ENCODE data around the gene ELMO3. TPM values are rescaled to one million over a fixed set of nuclear protein-coding genes. Genes with fewer than 3 reads are reported as not detected.

ELMO3 gene
- polyA plus RNA-seq, 1 donor from 2014 or later, result 2.2 TPM

- TF ChIP-seq EP300 (conservative IDR thresholded peaks at IDR 0.05; ENCODE audit: poor library complexity, severe bottlenecking) (no peak), EZH2 (IDR thresholded peaks at IDR 0.05; ENCODE audit: borderline replicate concordance, insufficient read depth, low read length, poor library complexity, severe bottlenecking) (no peak), SMC3 (conservative IDR thresholded peaks at IDR 0.05; ENCODE audit: poor library complexity) (no peak)
- no peaks in the 10 kb centered on the region for H3F3A ChIP-seq (ENCODE audit: insufficient read depth, low read length, poor library complexity, severe bottlenecking)
- H3K4me2 ChIP-seq (ENCODE audit: low read length), result no peak within 1 kb of the TSS
- no peaks in the 10 kb centered on the region for H3K9me3 ChIP-seq (ENCODE audit: low read length)
- no peaks in the 10 kb centered on the region for H3K36me3 ChIP-seq (ENCODE audit: insufficient read depth, low read length)
- H3K9ac ChIP-seq (ENCODE audit: low read length), result no peak within 1 kb of the TSS
- H3K4me3 ChIP-seq (ENCODE audit: low read length), result no peak within 1 kb of the TSS
- H3K27ac ChIP-seq (ENCODE audit: low read length), result no peak within 1 kb of the TSS
- H4K20me1 ChIP-seq (ENCODE audit: insufficient read depth), result no peaks in the 10 kb centered on the region
- H3K27me3 ChIP-seq (ENCODE audit: insufficient read depth, low read depth, low read length), result no peaks in the 10 kb centered on the region
- no peaks in the 10 kb centered on the region for H3K9me2 ChIP-seq (ENCODE audit: insufficient read depth, low read length)
- H2AFZ ChIP-seq (ENCODE audit: low read depth, low read length), result no peak within 1 kb of the TSS
- peaks cover 15% of the 10 kb centered on the region for H3K79me2 ChIP-seq (replicated peaks; ENCODE audit: insufficient read depth, low read length)
Observed at GRCh38 chr16:67190041-67190440, 8.9 kb upstream of the ELMO3 start, which contains the start of gene EXOC3L1. Gene EXOC3L1 (minus strand): TSS chr16:67190136. CDS start chr16:67189676, 460 bp downstream.

GRCh38 chr16:67190448-67191399, 8.2 kb upstream of the ELMO3 start:
- Histone ChIP-seq H3K9ac (ENCODE audit: low read length) (no peak overlapping the region), H3K9me2 (ENCODE audit: insufficient read depth, low read length) (no peaks in the 10 kb centered on the region), H3K9me3 (ENCODE audit: low read length) (no peaks in the 10 kb centered on the region), H2AFZ (ENCODE audit: low read depth, low read length) (no peak overlapping the region), H4K20me1 (ENCODE audit: insufficient read depth) (no peaks in the 10 kb centered on the region), H3K27ac (ENCODE audit: low read length) (no peak overlapping the region), H3K27me3 (ENCODE audit: insufficient read depth, low read depth, low read length) (no peaks in the 10 kb centered on the region), H3K4me3 (ENCODE audit: low read length) (no peak overlapping the region), H3K79me2 (replicated peaks; ENCODE audit: insufficient read depth, low read length) (peaks cover 15% of the 10 kb centered on the region), H3F3A (ENCODE audit: insufficient read depth, low read length, poor library complexity, severe bottlenecking) (no peaks in the 10 kb centered on the region), H3K4me2 (ENCODE audit: low read length) (no peak overlapping the region), H3K36me3 (ENCODE audit: insufficient read depth, low read length) (no peaks in the 10 kb centered on the region)
- no peak for TF ChIP-seq EP300 (conservative IDR thresholded peaks at IDR 0.05; ENCODE audit: poor library complexity, severe bottlenecking)
- no peak for TF ChIP-seq POLR2AphosphoS5 (IDR thresholded peaks at IDR 0.05)
- TF ChIP-seq SMC3 (conservative IDR thresholded peaks at IDR 0.05; ENCODE audit: poor library complexity), result no peak
- no peak for TF ChIP-seq TAF1 (IDR thresholded peaks at IDR 0.05; ENCODE audit: low read depth)
- TF ChIP-seq EZH2 (IDR thresholded peaks at IDR 0.05; ENCODE audit: borderline replicate concordance, insufficient read depth, low read length, poor library complexity, severe bottlenecking), result no peak
- no peak for TF ChIP-seq MXI1 (conservative IDR thresholded peaks at IDR 0.05; ENCODE audit: poor library complexity, severe bottlenecking)
- TF ChIP-seq RAD21 (conservative IDR thresholded peaks at IDR 0.05), result no peak
- no peak for TF ChIP-seq REST (IDR thresholded peaks at IDR 0.05; ENCODE audit: borderline replicate concordance)
- TF ChIP-seq CTCF (IDR thresholded peaks at IDR 0.05; ENCODE audit: poor library complexity, severe bottlenecking), result no peak

All from neural cell (in vitro differentiated cells).